Measurements from ENCODE around the gene RCN2. TPM values are rescaled to one million over a fixed set of nuclear protein-coding genes. Genes with fewer than 3 reads are reported as not detected.

RCN2 gene
- total RNA-seq, 4 donors from 2014 or later, result 27.6 to 44.1 (median 41.8) TPM

GRCh38 chr15:76973362-76973743 lies 41.8 kb downstream of the RCN2 start:
- intact Hi-C loops (cut with DNase I), result no loop called here
- no peaks in the 10 kb centered on the region for H3K36me3 ChIP-seq
- no peaks in the 10 kb centered on the region for H3K9me3 ChIP-seq
- no peaks in the 10 kb centered on the region for H3K27me3 ChIP-seq
- TF ChIP-seq CTCF (IDR thresholded peaks at IDR 0.05), result peak in 3 of 6 experiments; percentile 29 to 41 (median 36)
- no peak for TF ChIP-seq POLR2A (IDR thresholded peaks at IDR 0.05)
- no peak overlapping the region for H3K4me3 ChIP-seq
- no peak overlapping the region for H3K27ac ChIP-seq
- no peak for DNase-seq
- 33% methylated on average over 4 of the region's 4 CpGs; no CpG with 5 or more reads in 1 of the 2 donors for WGBS, 2 donors
- peaks cover 0 to 6% (median 4%) of the 10 kb centered on the region in 3 donors for H3K4me1 ChIP-seq

- TF ChIP-seq CTCF (IDR thresholded peaks at IDR 0.05), result no peak
- no peak for TF ChIP-seq POLR2A (IDR thresholded peaks at IDR 0.05)
- no peak overlapping the region for H3K27ac ChIP-seq
- peaks cover 0 to 6% (median 4%) of the 10 kb centered on the region in 3 donors for H3K4me1 ChIP-seq
- H3K9me3 ChIP-seq, result no peaks in the 10 kb centered on the region
- H3K4me3 ChIP-seq, result no peak overlapping the region
- WGBS, 2 donors, result 86% methylated on average over 2 of the region's 2 CpGs
- intact Hi-C loops (cut with DNase I), result no loop called here
- peaks cover 0 to 2% (median 0%) of the 10 kb centered on the region in 4 donors for H3K27me3 ChIP-seq
- DNase-seq, result no peak
- no peaks in the 10 kb centered on the region for H3K36me3 ChIP-seq
These were observed 42.4 kb downstream of the RCN2 start for GRCh38 chr15:76973906-76974305.

GRCh38 chr15:76974456-76975036 lies 43.0 kb downstream of the RCN2 start:
- intact Hi-C loops (cut with DNase I), result no loop called here
- no peaks in the 10 kb centered on the region for H3K9me3 ChIP-seq
- no peak overlapping the region for H3K4me3 ChIP-seq
- H3K27ac ChIP-seq, result no peak overlapping the region
- TF ChIP-seq CTCF (IDR thresholded peaks at IDR 0.05), result no peak
- no peak for TF ChIP-seq POLR2A (IDR thresholded peaks at IDR 0.05)
- no peak for DNase-seq
- H3K27me3 ChIP-seq, result peaks cover 0 to 7% (median 0%) of the 10 kb centered on the region in 4 donors
- WGBS, 2 donors, result 77 to 84% methylated on average over 2 to 4 of the region's 4 CpGs
- H3K4me1 ChIP-seq, result peaks cover 0 to 6% (median 4%) of the 10 kb centered on the region in 3 donors
- no peaks in the 10 kb centered on the region for H3K36me3 ChIP-seq

- WGBS, 2 donors, result 75 to 85% methylated on average over 1 of the region's 1 CpG
- intact Hi-C loops (cut with DNase I), result no loop called here
- Histone ChIP-seq H3K27ac (no peak overlapping the region), H3K27me3 (peaks cover 0 to 7% (median 0%) of the 10 kb centered on the region in 4 donors), H3K4me3 (no peak overlapping the region), H3K4me1 (peaks cover 0 to 6% (median 4%) of the 10 kb centered on the region in 3 donors), H3K36me3 (no peaks in the 10 kb centered on the region), H3K9me3 (no peaks in the 10 kb centered on the region)
- TF ChIP-seq CTCF (IDR thresholded peaks at IDR 0.05) (no peak), POLR2A (IDR thresholded peaks at IDR 0.05) (no peak)
- DNase-seq, result no peak
These were observed 44.6 kb downstream of the RCN2 start for GRCh38 chr15:76976141-76976540.

GRCh38 chr15:76976572-76977270 lies 45.2 kb downstream of the RCN2 start:
- Histone ChIP-seq H3K4me1 (peaks cover 0 to 6% (median 4%) of the 10 kb centered on the region in 3 donors), H3K36me3 (no peaks in the 10 kb centered on the region), H3K4me3 (no peak overlapping the region), H3K27me3 (peaks cover 0 to 7% (median 0%) of the 10 kb centered on the region in 4 donors), H3K9me3 (no peaks in the 10 kb centered on the region), H3K27ac (no peak overlapping the region)
- intact Hi-C loops (cut with DNase I), result no loop called here
- no peak for DNase-seq
- TF ChIP-seq POLR2A (IDR thresholded peaks at IDR 0.05), result no peak
- TF ChIP-seq CTCF (IDR thresholded peaks at IDR 0.05), result no peak
- 76 to 86% methylated on average over 5 of the region's 5 CpGs for WGBS, 2 donors

Measured in esophagus squamous epithelium (tissue), 5 donors.